HG03565 (cell line): ENCODE results near the gene BABAM2.
"Not testable (repeated sequence)": the region's sequence is repeated elsewhere in the genome, so short reads cannot be mapped to it uniquely, and the experiment has no call there.

ENCODE experiments used
- ATAC-seq: cut with Tn5 transposase; IDR thresholded peaks from one replicate; pipeline ENCODE4 v1.9.1; 2021; ENCODE audit warnings: mild to moderate bottlenecking, moderate library complexity; ENCODE audit not compliant: unreplicated experiment

BABAM2 gene

GRCh38 chr2:28366496-28367282, 476.2 kb downstream of the BABAM2 start:
- ATAC-seq, result no peak

GRCh38 chr2:28367667-28368356, 477.3 kb downstream of the BABAM2 start:
- no peak for ATAC-seq

- no peak for ATAC-seq
Measured at GRCh38 chr2:28368357-28368798, 477.8 kb downstream of the BABAM2 start.

GRCh38 chr2:28369358-28369757, 478.8 kb downstream of the BABAM2 start:
- no peak for ATAC-seq

GRCh38 chr2:28370354-28370753, 479.8 kb downstream of the BABAM2 start:
- ATAC-seq, result no peak

- not testable (repeated sequence) for ATAC-seq
Measured at GRCh38 chr2:28371728-28372127, 481.2 kb downstream of the BABAM2 start.

GRCh38 chr2:28373854-28374253, 483.3 kb downstream of the BABAM2 start:
- no peak for ATAC-seq

- ATAC-seq, result no peak
Measured at GRCh38 chr2:28374331-28374730, 483.8 kb downstream of the BABAM2 start.

GRCh38 chr2:28375236-28375635, 484.7 kb downstream of the BABAM2 start:
- ATAC-seq, result no peak

- no peak for ATAC-seq
Measured at GRCh38 chr2:28375742-28376631, 485.5 kb downstream of the BABAM2 start.

GRCh38 chr2:28377195-28377816, 486.8 kb downstream of the BABAM2 start:
- ATAC-seq, result no peak

- ATAC-seq, result no peak
Measured at GRCh38 chr2:28377984-28378678, 487.6 kb downstream of the BABAM2 start.

GRCh38 chr2:28378679-28379584, 488.4 kb downstream of the BABAM2 start:
- ATAC-seq, result no peak

- ATAC-seq, result no peak
Measured at GRCh38 chr2:28380219-28380618, 489.7 kb downstream of the BABAM2 start.

GRCh38 chr2:28381225-28382180, 491.0 kb downstream of the BABAM2 start:
- ATAC-seq, result no peak

GRCh38 chr2:28382755-28383154, 492.2 kb downstream of the BABAM2 start:
- no peak for ATAC-seq

- no peak for ATAC-seq
Measured at GRCh38 chr2:28387082-28387960, 496.8 kb downstream of the BABAM2 start.
